GM12891 (cell line): Measurements from ENCODE around the gene SMAD1.

ENCODE experiments used
- PAX5 ChIP-seq: IDR thresholded peaks from 2 replicates; pipeline ENCODE4 v1.6.1; 2011; ENCODE audit warnings: low read length, moderate library complexity, mild to moderate bottlenecking; ENCODE audit not compliant: insufficient read depth, severe bottlenecking
- POLR2A ChIP-seq: IDR thresholded peaks from 2 replicates; pipeline ENCODE4 v1.6.1; 2011; ENCODE audit warnings: low read depth, low read length, control low read depth
- POLR2AphosphoS5 ChIP-seq: IDR thresholded peaks from 2 replicates; pipeline ENCODE4 v1.6.1; 2011; ENCODE audit warnings: low read depth, low read length, control low read depth
- POU2F2 ChIP-seq: IDR thresholded peaks from 2 replicates; pipeline ENCODE4 v1.6.1; 2011; ENCODE audit warnings: low read depth, mild to moderate bottlenecking, control low read depth, low read length, moderate library complexity
- SPI1 ChIP-seq: IDR thresholded peaks from 2 replicates; pipeline ENCODE4 v1.6.1; 2011; ENCODE audit warnings: low read depth, low read length, control low read depth
- TAF1 ChIP-seq: IDR thresholded peaks from 2 replicates; pipeline ENCODE4 v1.6.1; 2011; ENCODE audit warnings: low read depth, low read length, control low read depth

DNA sequence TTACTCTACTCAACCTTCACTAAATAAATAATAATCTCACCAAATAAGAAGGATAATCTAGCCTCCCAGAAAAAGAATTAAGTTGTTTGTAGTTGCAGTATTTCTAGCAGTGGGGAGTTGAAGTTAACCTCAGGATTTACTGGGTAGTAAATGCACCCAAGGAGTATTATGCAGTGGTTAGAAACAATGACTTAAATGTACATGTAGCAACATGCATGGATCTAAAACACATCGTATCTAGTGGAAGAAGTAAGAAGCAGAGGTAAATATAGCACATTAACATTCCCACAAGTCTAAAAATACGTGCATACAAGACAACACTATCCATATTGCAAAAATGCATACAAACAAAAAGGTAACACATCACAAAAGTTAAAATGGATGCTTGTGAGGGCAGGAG is 44.2 kb upstream of the SMAD1 start:
- TF ChIP-seq POLR2AphosphoS5: no peak
- no peak for TF ChIP-seq POLR2A
- no peak for TF ChIP-seq TAF1
- TF ChIP-seq POU2F2: no peak
- no peak for TF ChIP-seq SPI1
- TF ChIP-seq PAX5: no peak
